Liver (tissue), 9 donors: ENCODE results near the gene ALCAM. TPM values are rescaled to one million over a fixed set of nuclear protein-coding genes. Genes with fewer than 3 reads are reported as not detected.

Source experiments
- DNase-seq: peaks from one replicate; pipeline ENCODE4 v3.0.0-alpha.2; 2017; ENCODE audit warnings: low spot score
- H3K27ac ChIP-seq, 2 donors: one replicate each; pipeline ENCODE4 v1.7.0; 2013; ENCODE audit warnings: inconsistent platforms in 2 of 2, low read length in 2 of 2, control low read depth in 1 of 2, low read depth in 1 of 2, mild to moderate bottlenecking in 1 of 2
- H3K27me3 ChIP-seq, 4 donors: one replicate each; pipeline versions ENCODE4 v1.6.1 to v1.7.0; 2013; ENCODE audit warnings: low read length in 3 of 4, inconsistent platforms in 1 of 4, mild to moderate bottlenecking in 1 of 4, moderate library complexity in 1 of 4; ENCODE audit not compliant: control insufficient read depth in 4 of 4, insufficient read depth in 4 of 4
- H3K36me3 ChIP-seq, 4 donors: one replicate each; pipeline versions ENCODE4 v1.6.1 to v1.7.0; 2013; ENCODE audit warnings: low read length in 3 of 4, mild to moderate bottlenecking in 3 of 4, low read depth in 1 of 4, moderate library complexity in 1 of 4; ENCODE audit not compliant: control insufficient read depth in 4 of 4, insufficient read depth in 3 of 4
- H3K4me1 ChIP-seq, 4 donors: one replicate each; pipeline versions ENCODE4 v1.6.1 to v1.7.0; 2013; ENCODE audit warnings: low read length in 3 of 4, mild to moderate bottlenecking in 3 of 4, moderate library complexity in 1 of 4; ENCODE audit not compliant: control insufficient read depth in 4 of 4, insufficient read depth in 4 of 4
- H3K4me3 ChIP-seq, 3 donors: one replicate each; pipeline versions ENCODE4 v1.6.1 to v1.7.0; 2013; ENCODE audit warnings: low read length in 3 of 3, control low read depth in 1 of 3, low read depth in 1 of 3, mild to moderate bottlenecking in 1 of 3
- H3K9ac ChIP-seq, 2 donors: one replicate each; pipeline ENCODE4 v1.7.0; 2013; ENCODE audit warnings: low read length in 2 of 2, mild to moderate bottlenecking in 2 of 2, moderate library complexity in 2 of 2, control low read depth in 1 of 2, low read depth in 1 of 2
- H3K9me3 ChIP-seq, 4 donors: one replicate each; pipeline versions ENCODE4 v1.6.1 to v1.7.0; 2013; ENCODE audit warnings: low read length in 3 of 4; ENCODE audit not compliant: control insufficient read depth in 4 of 4
- ATF3 ChIP-seq: IDR thresholded peaks from 2 replicates; pipeline ENCODE4 v1.6.1; 2016; ENCODE audit warnings: antibody characterized with exemption
- CTCF ChIP-seq: fragments of 150-350 bp; IDR thresholded peaks from 2 replicates; pipeline ENCODE4 v1.5.1; 2017; ENCODE audit warnings: improper control_type of control experiment, low read depth, low read length; ENCODE audit not compliant: missing input control
- FOXA1 ChIP-seq: IDR thresholded peaks from 2 replicates; pipeline ENCODE4 v1.6.1; 2016; ENCODE audit warnings: antibody characterized with exemption
- FOXA2 ChIP-seq: IDR thresholded peaks from 2 replicates; pipeline ENCODE4 v1.6.1; 2016; ENCODE audit warnings: antibody characterized with exemption
- GABPA ChIP-seq, 2 donors: IDR thresholded peaks in 1 of 2; conservative IDR thresholded peaks in 1 of 2; 2 replicates each; pipeline ENCODE4 v1.6.1; 2016; ENCODE audit warnings: antibody characterized with exemption in 2 of 2, mild to moderate bottlenecking in 1 of 2, moderate library complexity in 1 of 2
- HNF4A ChIP-seq, 2 donors: conservative IDR thresholded peaks; 2 replicates each; pipeline ENCODE4 v1.6.1; 2016; ENCODE audit warnings: antibody characterized with exemption in 2 of 2, mild to moderate bottlenecking in 2 of 2
- HNF4G ChIP-seq: IDR thresholded peaks from 2 replicates; pipeline ENCODE4 v1.6.1; 2016; ENCODE audit warnings: antibody characterized with exemption
- JUND ChIP-seq, 2 donors: IDR thresholded peaks; 2 replicates each; pipeline ENCODE4 v1.6.1; 2016; ENCODE audit warnings: antibody characterized with exemption in 2 of 2
- MAX ChIP-seq: IDR thresholded peaks from 2 replicates; pipeline ENCODE4 v1.6.1; 2016; ENCODE audit warnings: antibody characterized with exemption
- NR2F2 ChIP-seq: IDR thresholded peaks from 2 replicates; pipeline ENCODE4 v1.6.1; 2016; ENCODE audit warnings: antibody characterized with exemption
- RAD21 ChIP-seq, 2 donors: IDR thresholded peaks; 2 replicates each; pipeline ENCODE4 v1.6.1; 2016; ENCODE audit warnings: antibody characterized with exemption in 2 of 2, mild to moderate bottlenecking in 2 of 2
- REST ChIP-seq: IDR thresholded peaks from 2 replicates; pipeline ENCODE4 v1.6.1; 2016; ENCODE audit warnings: antibody characterized with exemption, mild to moderate bottlenecking
- RXRA ChIP-seq, 2 donors: IDR thresholded peaks; 2 replicates each; pipeline ENCODE4 v1.6.1; 2017 to 2018; ENCODE audit warnings: antibody characterized with exemption in 2 of 2, mild to moderate bottlenecking in 1 of 2
- SP1 ChIP-seq: IDR thresholded peaks from 2 replicates; pipeline ENCODE4 v1.6.1; 2018; ENCODE audit warnings: antibody characterized with exemption, mild to moderate bottlenecking
- TAF1 ChIP-seq: conservative IDR thresholded peaks from 2 replicates; pipeline ENCODE4 v1.6.1; 2016; ENCODE audit warnings: antibody characterized with exemption, mild to moderate bottlenecking
- YY1 ChIP-seq: IDR thresholded peaks from 2 replicates; pipeline ENCODE4 v1.6.1; 2016; ENCODE audit warnings: antibody characterized with exemption, mild to moderate bottlenecking
- ZBTB33 ChIP-seq: IDR thresholded peaks from 2 replicates; pipeline ENCODE4 v1.6.1; 2016; ENCODE audit warnings: antibody characterized with exemption
- WGBS: extraction: QIAGEN DNeasy Blood & Tissue Kit; methylation state at CpG from one replicate; pipeline ENCODE4 v1.1.7; 2013; 5-methylcytosine and 5-hydroxymethylcytosine counted together
- polyA plus RNA-seq, 2 donors: library from polyadenylated mRNA; stranded (reverse) in 1 of 2; unstranded in 1 of 2; fragments of 200-250 nt in 1 of 2; fragments of >200 nt in 1 of 2; fragmentation: Nextera tagmentation in 1 of 2; extraction: Ambion mirVana in 1 of 2; gene quantifications; one replicate each; pipeline versions ENCODE4 v1.2.1 to v1.2.3, GENCODE V29; 2013 to 2015
- total RNA-seq, 2 donors: library from RNA; depleted of rRNA; stranded (reverse); fragments of >200 nt; gene quantifications; one replicate each; pipeline ENCODE4 v1.2.3, GENCODE V29; 2014
- donor health status: healthy.
- donor health status: healthy.
- donor health status: healthy.
- donor health status: healthy.
- donor health status: healthy.

Gene ALCAM
- total and polyA plus RNA-seq, 4 donors = 14.2 to 62.0 (median 32.3) TPM

- Histone ChIP-seq H3K27ac (no peak overlapping the region), H3K27me3 (no peaks in the 10 kb centered on the region), H3K4me3 (no peak overlapping the region), H3K4me1 (no peaks in the 10 kb centered on the region), H3K9me3 (no peaks in the 10 kb centered on the region), H3K36me3 (no peaks in the 10 kb centered on the region), H3K9ac (no peak overlapping the region)
- 91% methylated on average over 5 of the region's 5 CpGs for WGBS
- TF ChIP-seq ATF3 (no peak), JUND (IDR thresholded peaks at IDR 0.05) (no peak), TAF1 (no peak), CTCF (no peak), RAD21 (IDR thresholded peaks at IDR 0.05) (no peak), HNF4G (no peak), SP1 (no peak), ZBTB33 (no peak), FOXA1 (no peak), RXRA (IDR thresholded peaks at IDR 0.05) (no peak), FOXA2 (no peak)
- DNase-seq = no peak
Measured at GRCh38 chr3:105618556-105618955, 251.8 kb downstream of the ALCAM start.

GRCh38 chr3:105619651-105620050, 252.9 kb downstream of the ALCAM start:
- no peak for DNase-seq
- 96% methylated on average over 2 of the region's 2 CpGs for WGBS
- Histone ChIP-seq H3K4me1 (no peaks in the 10 kb centered on the region), H3K4me3 (no peak overlapping the region), H3K36me3 (no peaks in the 10 kb centered on the region), H3K9me3 (no peaks in the 10 kb centered on the region), H3K27ac (no peak overlapping the region), H3K27me3 (no peaks in the 10 kb centered on the region), H3K9ac (no peak overlapping the region)
- no peak for TF ChIP-seq NR2F2
- no peak for TF ChIP-seq ATF3
- TF ChIP-seq MAX = no peak
- no peak for TF ChIP-seq RXRA (IDR thresholded peaks at IDR 0.05)
- no peak for TF ChIP-seq REST
- TF ChIP-seq HNF4G = no peak
- no peak for TF ChIP-seq GABPA (IDR thresholded peaks at IDR 0.05 in 1 of 2, conservative IDR thresholded peaks at IDR 0.05 in 1 of 2)
- no peak for TF ChIP-seq YY1
- no peak for TF ChIP-seq HNF4A (conservative IDR thresholded peaks at IDR 0.05)
- TF ChIP-seq TAF1 = no peak
- TF ChIP-seq FOXA1 = no peak
